Neural cell (in vitro differentiated cells): Measurements from ENCODE around the gene ARHGEF38. TPM values are rescaled to one million over a fixed set of nuclear protein-coding genes. Genes with fewer than 3 reads are reported as not detected.
"Not testable (repeated sequence)": the region's sequence is repeated elsewhere in the genome, so short reads cannot be mapped to it uniquely, and the experiment has no call there.

Experiments
- H2AFZ ChIP-seq: fragments of 200-600, 300-800 bp; sonication (generic), shearing (Covaris generic); 2 replicates; pipeline ENCODE4 v1.6.0; 2014; ENCODE audit warnings: low read depth, mild to moderate bottlenecking, antibody characterized with exemption, low read length, moderate library complexity
- H3F3A ChIP-seq: fragments of 200-600 bp; shearing (Covaris generic); 2 replicates; pipeline ENCODE4 v1.6.1; 2016; ENCODE audit warnings: mild to moderate bottlenecking, moderate library complexity, mixed read lengths, antibody characterized with exemption, low read length; ENCODE audit not compliant: insufficient read depth, poor library complexity, severe bottlenecking
- H3K27ac ChIP-seq: fragments of 200-600, 300-800 bp; sonication (generic), shearing (Covaris generic); 2 replicates; pipeline ENCODE4 v1.5.1; 2014; ENCODE audit warnings: mild to moderate bottlenecking, low read length, moderate library complexity
- H3K27me3 ChIP-seq: fragments of 300-800, 200-600 bp; sonication (generic), shearing (Covaris generic); 2 replicates; pipeline ENCODE4 v1.6.0; 2014; ENCODE audit warnings: mild to moderate bottlenecking, low read depth, low read length, moderate library complexity; ENCODE audit not compliant: insufficient read depth
- H3K36me3 ChIP-seq: fragments of 300-800, 200-600 bp; sonication (generic), shearing (Covaris generic); 2 replicates; pipeline ENCODE4 v1.5.1; 2014; ENCODE audit warnings: mild to moderate bottlenecking, antibody characterized with exemption, low read length, moderate library complexity; ENCODE audit not compliant: insufficient read depth
- H3K4me2 ChIP-seq: fragments of 300-800, 200-600 bp; sonication (generic), shearing (Covaris generic); 2 replicates; pipeline ENCODE4 v1.6.0; 2014; ENCODE audit warnings: mild to moderate bottlenecking, low read length
- H3K4me3 ChIP-seq: fragments of 300-800, 200-600 bp; sonication (generic), shearing (Covaris generic); 2 replicates; pipeline ENCODE4 v1.5.1; 2014; ENCODE audit warnings: mild to moderate bottlenecking, low read length, moderate library complexity
- H3K79me2 ChIP-seq: fragments of 200-600 bp; shearing (Covaris generic); replicated peaks from 2 replicates; pipeline ENCODE4 v1.6.0; 2014; ENCODE audit warnings: mild to moderate bottlenecking, low read length, moderate library complexity; ENCODE audit not compliant: insufficient read depth
- H3K9ac ChIP-seq: fragments of 300-800, 200-600 bp; sonication (generic), shearing (Covaris generic); 2 replicates; pipeline ENCODE4 v1.6.1; 2016; ENCODE audit warnings: mild to moderate bottlenecking, low read length, mixed read lengths
- H3K9me2 ChIP-seq: fragments of 200-600 bp; shearing (Covaris generic); 2 replicates; pipeline ENCODE4 v1.6.1; 2016; ENCODE audit warnings: mild to moderate bottlenecking, low read length, mixed read lengths; ENCODE audit not compliant: insufficient read depth
- H3K9me3 ChIP-seq: fragments of 200-600, 300-800 bp; sonication (generic), shearing (Covaris generic); 2 replicates; pipeline ENCODE4 v1.6.1; 2016; ENCODE audit warnings: mild to moderate bottlenecking, mixed run types, low read length, moderate library complexity, mixed read lengths
- H4K20me1 ChIP-seq: fragments of 200-600 bp; shearing (Covaris generic); 2 replicates; pipeline ENCODE4 v1.6.1; 2016; ENCODE audit warnings: mild to moderate bottlenecking, mixed run types; ENCODE audit not compliant: insufficient read depth
- CTCF ChIP-seq: fragments of 450-650 bp; IDR thresholded peaks from 2 replicates; pipeline ENCODE4 v1.5.1; 2014; ENCODE audit warnings: antibody characterized with exemption, mild to moderate bottlenecking, moderate library complexity; ENCODE audit not compliant: poor library complexity, severe bottlenecking
- EP300 ChIP-seq: fragments of 450-650 bp; conservative IDR thresholded peaks from 2 replicates; pipeline ENCODE4 v1.6.1; 2014; ENCODE audit warnings: antibody characterized with exemption, mild to moderate bottlenecking, moderate library complexity; ENCODE audit not compliant: poor library complexity, severe bottlenecking
- EZH2 ChIP-seq: fragments of 200-600, 300-800 bp; shearing (Covaris generic), sonication (generic); IDR thresholded peaks from 2 replicates; pipeline ENCODE4 v1.6.1; 2014; ENCODE audit warnings: antibody characterized with exemption, low read length, borderline replicate concordance, mild to moderate bottlenecking; ENCODE audit not compliant: insufficient read depth, poor library complexity, severe bottlenecking
- MXI1 ChIP-seq: fragments of 450-650 bp; conservative IDR thresholded peaks from 2 replicates; pipeline ENCODE4 v1.6.1; 2014; ENCODE audit warnings: antibody characterized with exemption, mild to moderate bottlenecking; ENCODE audit not compliant: poor library complexity, severe bottlenecking
- POLR2AphosphoS5 ChIP-seq: IDR thresholded peaks from 2 replicates; pipeline ENCODE4 v1.6.1; 2012
- RAD21 ChIP-seq: fragments of 450-650 bp; conservative IDR thresholded peaks from 2 replicates; pipeline ENCODE4 v1.6.1; 2014; ENCODE audit warnings: antibody characterized with exemption, mild to moderate bottlenecking, moderate library complexity
- REST ChIP-seq: IDR thresholded peaks from 2 replicates; pipeline ENCODE4 v1.6.1; 2012; ENCODE audit warnings: borderline replicate concordance
- SMC3 ChIP-seq: fragments of 450-650 bp; conservative IDR thresholded peaks from 2 replicates; pipeline ENCODE4 v1.6.1; 2014; ENCODE audit warnings: antibody characterized with exemption, mild to moderate bottlenecking, moderate library complexity; ENCODE audit not compliant: poor library complexity
- TAF1 ChIP-seq: IDR thresholded peaks from 2 replicates; pipeline ENCODE4 v1.6.1; 2012; ENCODE audit warnings: low read depth
- polyA plus RNA-seq: library from polyadenylated mRNA; depleted of rRNA; stranded (reverse); fragments of >200 nt; gene quantifications from 2 replicates; pipeline ENCODE4 v1.2.3, GENCODE V29; 2014

Gene ARHGEF38
- polyA plus RNA-seq, 1 donor from 2014 or later = not detected

GRCh38 chr4:105607876-105608275 lies 55.5 kb downstream of the ARHGEF38 start:
- no peaks in the 10 kb centered on the region for H3K9me2 ChIP-seq
- no peaks in the 10 kb centered on the region for H3K36me3 ChIP-seq
- no peak overlapping the region for H2AFZ ChIP-seq
- H3K27ac ChIP-seq = no peak overlapping the region
- no peaks in the 10 kb centered on the region for H3K79me2 ChIP-seq
- H4K20me1 ChIP-seq = no peaks in the 10 kb centered on the region
- no peaks in the 10 kb centered on the region for H3F3A ChIP-seq
- no peak overlapping the region for H3K9ac ChIP-seq
- H3K27me3 ChIP-seq = no peaks in the 10 kb centered on the region
- H3K9me3 ChIP-seq = no peaks in the 10 kb centered on the region
- H3K4me3 ChIP-seq = no peak overlapping the region
- no peak overlapping the region for H3K4me2 ChIP-seq
- TF ChIP-seq RAD21 = no peak
- no peak for TF ChIP-seq EZH2
- no peak for TF ChIP-seq SMC3
- no peak for TF ChIP-seq POLR2AphosphoS5

- not testable (repeated sequence) for H3K79me2 ChIP-seq, H3K27ac ChIP-seq, H3K9me2 ChIP-seq, H3K9ac ChIP-seq, H3K36me3 ChIP-seq, H3F3A ChIP-seq, H3K4me3 ChIP-seq, H3K9me3 ChIP-seq, H3K27me3 ChIP-seq, H3K4me2 ChIP-seq, H2AFZ ChIP-seq, H4K20me1 ChIP-seq
These were observed 57.4 kb downstream of the ARHGEF38 start for GRCh38 chr4:105609819-105610218.

- no peak overlapping the region for H2AFZ ChIP-seq
- no peaks in the 10 kb centered on the region for H3K9me3 ChIP-seq
These were observed 60.9 kb downstream of the ARHGEF38 start for GRCh38 chr4:105613306-105613705.

More at GRCh38 chr4:105613306-105613705, 60.9 kb downstream of the ARHGEF38 start:
- H3K79me2 ChIP-seq = no peaks in the 10 kb centered on the region
- H3K9me2 ChIP-seq = no peaks in the 10 kb centered on the region
- H3K4me3 ChIP-seq = no peak overlapping the region
- TF ChIP-seq REST (no peak), CTCF (no peak), MXI1 (no peak), RAD21 (no peak), TAF1 (no peak), EP300 (no peak), SMC3 (no peak)
- H4K20me1 ChIP-seq = no peaks in the 10 kb centered on the region
- no peak overlapping the region for H3K27ac ChIP-seq
- H3K36me3 ChIP-seq = no peaks in the 10 kb centered on the region
- H3K4me2 ChIP-seq = no peak overlapping the region
- no peaks in the 10 kb centered on the region for H3K27me3 ChIP-seq
- no peaks in the 10 kb centered on the region for H3F3A ChIP-seq
- H3K9ac ChIP-seq = no peak overlapping the region
